ENCODE measurements around the gene COBL. TPM values are rescaled to one million over a fixed set of nuclear protein-coding genes. Genes with fewer than 3 reads are reported as not detected.

Gene COBL
- total RNA-seq, 8 experiments from 2014 or later: 0.23 to 54.8 (median 4.3) TPM

- no peak for ATAC-seq (replicated peaks in 6 of 8)
- in situ Hi-C loops (cut with MboI; ENCODE audit: low pct_unique_long_range_greater_than_20kb in 2 of 9, low sequenced_read_pairs in 9 of 9, unreplicated experiment in 9 of 9): loop anchor here in 5 of 9 experiments (25.0 kb wide), 3 partner anchors 457 to 957 kb away; partner anchors contain the start of gene FIGNL1 (in 3 of the 5)
- Histone ChIP-seq H3K4me1 (replicated peaks in 1 of 2) (peaks cover 0 to 2% of the 10 kb centered on the region in 2 donors), H3K27ac (no peak overlapping the region), H3K4me3 (no peak overlapping the region)
- 7 to 90% (median 80%) methylated on average over 2 to 7 of the region's 7 CpGs; no CpG with 5 or more reads in 4 of the 10 experiments for WGBS, 10 experiments
These were observed 172.4 kb downstream of the COBL start for GRCh38 chr7:51144178-51144577.

- peaks cover 6 to 8% of the 10 kb centered on the region in 2 donors for H3K4me1 ChIP-seq (replicated peaks in 1 of 2)
- H3K27ac ChIP-seq: no peak overlapping the region
- no peak overlapping the region for H3K4me3 ChIP-seq
- ATAC-seq (replicated peaks in 6 of 8): peak in 3 of 8 experiments; percentile 38 to 57 (median 56)
- in situ Hi-C loops (cut with MboI; ENCODE audit: low pct_unique_long_range_greater_than_20kb in 2 of 9, low sequenced_read_pairs in 9 of 9, unreplicated experiment in 9 of 9): loop anchor here in 5 of 9 experiments (25.0 kb wide), 3 partner anchors 456 to 956 kb away; partner anchors contain the start of gene FIGNL1 (in 3 of the 5)
- 27 to 83% (median 55%) methylated on average over 1 to 6 of the region's 6 CpGs; no CpG with 5 or more reads in 1 of the 10 experiments for WGBS, 10 experiments
These were observed 173.7 kb downstream of the COBL start for GRCh38 chr7:51142741-51143385.

GRCh38 chr7:51141451-51142003, 175.1 kb downstream of the COBL start:
- peak; percentile 21 to 72 (median 60) for ATAC-seq (replicated peaks in 6 of 8)
- in situ Hi-C loops (cut with MboI; ENCODE audit: low pct_unique_long_range_greater_than_20kb in 2 of 9, low sequenced_read_pairs in 9 of 9, unreplicated experiment in 9 of 9): loop anchor here in 5 of 9 experiments (25.0 kb wide), 3 partner anchors 454 to 954 kb away; partner anchors contain the start of gene FIGNL1 (in 3 of the 5)
- no peak overlapping the region for H3K27ac ChIP-seq
- H3K4me1 ChIP-seq (replicated peaks in 1 of 2): peaks cover 6 to 12% of the 10 kb centered on the region in 2 donors
- H3K4me3 ChIP-seq: no peak overlapping the region
- WGBS, 10 experiments: 0 to 44% (median 13%) methylated on average over 1 to 4 of the region's 4 CpGs; no CpG with 5 or more reads in 1 of the 10 experiments

- Histone ChIP-seq H3K4me1 (replicated peaks in 1 of 2) (peaks cover 6 to 12% of the 10 kb centered on the region in 2 donors), H3K27ac (no peak overlapping the region), H3K4me3 (no peak overlapping the region)
- in situ Hi-C loops (cut with MboI; ENCODE audit: low pct_unique_long_range_greater_than_20kb in 2 of 9, low sequenced_read_pairs in 9 of 9, unreplicated experiment in 9 of 9): loop anchor here in 5 of 9 experiments (25.0 kb wide), 3 partner anchors 453 to 953 kb away; partner anchors contain the start of gene FIGNL1 (in 3 of the 5)
- peak in 2 of 8 experiments; percentile 28 to 78 for ATAC-seq (replicated peaks in 6 of 8)
- WGBS, 10 experiments: 7 to 95% (median 72%) methylated on average over 1 to 13 of the region's 15 CpGs
These were observed 176.1 kb downstream of the COBL start for GRCh38 chr7:51140199-51141164.

GRCh38 chr7:51139796-51140195, 176.8 kb downstream of the COBL start:
- WGBS, 10 experiments: 67 to 100% (median 94%) methylated on average over 1 of the region's 1 CpG; no CpG with 5 or more reads in 6 of the 10 experiments
- in situ Hi-C loops (cut with MboI; ENCODE audit: low pct_unique_long_range_greater_than_20kb in 2 of 9, low sequenced_read_pairs in 9 of 9, unreplicated experiment in 9 of 9): loop anchor here in 5 of 9 experiments (25.0 kb wide), 3 partner anchors 452 to 952 kb away; partner anchors contain the start of gene FIGNL1 (in 3 of the 5)
- H3K27ac ChIP-seq: no peak overlapping the region
- peaks cover 6 to 12% of the 10 kb centered on the region in 2 donors for H3K4me1 ChIP-seq (replicated peaks in 1 of 2)
- ATAC-seq (replicated peaks in 6 of 8): no peak
- no peak overlapping the region for H3K4me3 ChIP-seq

GRCh38 chr7:51138123-51139085, 178.2 kb downstream of the COBL start:
- in situ Hi-C loops (cut with MboI; ENCODE audit: low pct_unique_long_range_greater_than_20kb in 2 of 9, low sequenced_read_pairs in 9 of 9, unreplicated experiment in 9 of 9): loop anchor here in 5 of 9 experiments (25.0 kb wide), 3 partner anchors 451 to 951 kb away; partner anchors contain the start of gene FIGNL1 (in 3 of the 5)
- peak in 7 of 8 experiments; percentile 26 to 86 (median 59) for ATAC-seq (replicated peaks in 6 of 8)
- no peak overlapping the region for H3K4me3 ChIP-seq
- peaks cover 6 to 12% of the 10 kb centered on the region in 2 donors for H3K4me1 ChIP-seq (replicated peaks in 1 of 2)
- H3K27ac ChIP-seq: no peak overlapping the region
- WGBS, 10 experiments: 51 to 100% (median 69%) methylated on average over 1 to 6 of the region's 10 CpGs; no CpG with 5 or more reads in 1 of the 10 experiments

GRCh38 chr7:51135576-51135975, 181.0 kb downstream of the COBL start:
- Histone ChIP-seq H3K4me3 (no peak overlapping the region), H3K27ac (no peak overlapping the region), H3K4me1 (replicated peaks in 1 of 2) (peaks cover 4 to 12% of the 10 kb centered on the region in 2 donors)
- in situ Hi-C loops (cut with MboI; ENCODE audit: low pct_unique_long_range_greater_than_20kb in 2 of 9, low sequenced_read_pairs in 9 of 9, unreplicated experiment in 9 of 9): loop anchor here in 5 of 9 experiments (25.0 kb wide), 3 partner anchors 448 to 948 kb away; partner anchors contain the start of gene FIGNL1 (in 3 of the 5)
- peak in 1 of 8 experiments; percentile 20 for ATAC-seq (replicated peaks in 6 of 8)
- WGBS, 10 experiments: 35 to 100% (median 100%) methylated on average over 1 to 2 of the region's 2 CpGs; no CpG with 5 or more reads in 2 of the 10 experiments

- H3K27ac ChIP-seq: no peak overlapping the region
- WGBS, 10 experiments: 22 to 100% (median 92%) methylated on average over 3 to 4 of the region's 4 CpGs; no CpG with 5 or more reads in 1 of the 10 experiments
- in situ Hi-C loops (cut with MboI; ENCODE audit: low pct_unique_long_range_greater_than_20kb in 2 of 9, low sequenced_read_pairs in 9 of 9, unreplicated experiment in 9 of 9): loop anchor here in 5 of 9 experiments (25.0 kb wide), 3 partner anchors 447 to 947 kb away; partner anchors contain the start of gene FIGNL1 (in 3 of the 5)
- peaks cover 4 to 12% of the 10 kb centered on the region in 2 donors for H3K4me1 ChIP-seq (replicated peaks in 1 of 2)
- H3K4me3 ChIP-seq: no peak overlapping the region
- ATAC-seq (replicated peaks in 6 of 8): no peak
These were observed 182.6 kb downstream of the COBL start for GRCh38 chr7:51134013-51134441.

GRCh38 chr7:51132661-51133060, 183.9 kb downstream of the COBL start:
- in situ Hi-C loops (cut with MboI; ENCODE audit: low pct_unique_long_range_greater_than_20kb in 2 of 9, low sequenced_read_pairs in 9 of 9, unreplicated experiment in 9 of 9): loop anchor here in 5 of 9 experiments (25.0 kb wide), 3 partner anchors 445 to 945 kb away; partner anchors contain the start of gene FIGNL1 (in 3 of the 5)
- ATAC-seq (replicated peaks in 6 of 8): no peak
- no peak overlapping the region for H3K27ac ChIP-seq
- WGBS, 10 experiments: 83 to 100% (median 100%) methylated on average over 1 to 3 of the region's 3 CpGs; no CpG with 5 or more reads in 5 of the 10 experiments
- no peak overlapping the region for H3K4me3 ChIP-seq
- H3K4me1 ChIP-seq (replicated peaks in 1 of 2): peaks cover 0 to 2% of the 10 kb centered on the region in 2 donors

GRCh38 chr7:51129527-51130472, 186.8 kb downstream of the COBL start:
- 0 to 82% (median 63%) methylated on average over 1 to 7 of the region's 8 CpGs; no CpG with 5 or more reads in 1 of the 10 experiments for WGBS, 10 experiments

More at GRCh38 chr7:51129527-51130472, 186.8 kb downstream of the COBL start:
- no peak for ATAC-seq (replicated peaks in 6 of 8)
- no peaks in the 10 kb centered on the region for H3K4me1 ChIP-seq (replicated peaks in 1 of 2)
- H3K27ac ChIP-seq: no peak overlapping the region
- in situ Hi-C loops (cut with MboI; ENCODE audit: low pct_unique_long_range_greater_than_20kb in 2 of 9, low sequenced_read_pairs in 9 of 9, unreplicated experiment in 9 of 9): loop anchor here in 5 of 9 experiments (25.0 kb wide), 3 partner anchors 442 to 942 kb away; partner anchors contain the start of gene FIGNL1 (in 3 of the 5)
- no peak overlapping the region for H3K4me3 ChIP-seq

All from motor neuron (in vitro differentiated cells).